ENCODE results near the gene DDHD1. TPM values are rescaled to one million over a fixed set of nuclear protein-coding genes. Genes with fewer than 3 reads are reported as not detected.
"Not testable (repeated sequence)": the region's sequence is repeated elsewhere in the genome, so short reads cannot be mapped to it uniquely, and the experiment has no call there.

The DDHD1 gene
- 10 to 100 TPM; 53.6 to 73.5 TPM for total RNA-seq

DNA sequence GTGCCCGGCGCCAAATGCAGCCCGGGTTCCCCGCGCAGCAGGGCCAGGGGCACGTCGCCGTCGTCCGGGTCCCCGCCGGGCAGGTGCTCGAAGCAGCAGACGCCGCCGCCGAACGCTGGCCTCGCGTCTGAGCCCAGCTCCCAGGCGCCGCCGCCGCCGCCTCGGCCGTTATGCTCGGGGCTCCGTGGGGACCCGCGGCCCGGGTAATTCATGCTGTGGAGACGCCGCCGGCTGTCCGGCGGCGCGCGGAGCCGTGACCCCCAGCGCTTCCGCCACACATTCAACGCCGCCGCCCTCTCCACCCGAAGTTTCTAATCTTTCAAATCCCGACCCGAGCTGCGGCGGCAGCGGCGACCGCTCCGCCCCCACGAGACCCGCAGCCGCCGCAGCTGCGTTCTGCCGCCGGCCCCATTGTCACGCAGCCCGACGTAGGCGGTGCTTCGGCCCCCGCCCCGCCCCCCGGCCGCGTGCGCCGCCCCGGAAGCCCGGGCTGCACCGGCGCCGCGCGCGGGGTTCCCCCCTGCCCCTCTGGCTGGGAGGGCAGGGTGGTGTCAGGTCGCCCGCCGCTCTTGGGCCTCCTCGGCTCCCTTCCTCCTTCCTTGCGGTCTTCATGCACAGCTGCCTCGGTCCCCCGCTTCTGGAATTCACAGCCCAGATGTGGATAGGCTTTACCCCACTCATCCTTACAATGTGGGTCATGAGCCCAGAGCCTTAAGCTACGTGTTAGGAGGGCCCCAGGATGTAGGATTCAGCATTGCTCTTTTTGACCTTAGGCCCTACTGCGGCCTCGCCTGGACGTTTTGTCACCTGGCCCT, at the start of gene DDHD1:
TSS of gene DDHD1 (minus strand) at position 437 of the 815 bp plus-strand sequence. CDS start at position 212, 225 bp downstream.
- Mint-ChIP-seq H3K27me3 (ENCODE audit: low read depth) (no peaks in the 10 kb centered on the region), H3K4me3 (peak within 1 kb of the TSS; percentile 98 to 100), H3K27ac (peak within 1 kb of the TSS; percentile 99), H3K9me3 (no peaks in the 10 kb centered on the region), H3K36me3 (ENCODE audit: insufficient read depth in 2 of 2) (peaks cover 17 to 21% of the 10 kb centered on the region in 2 donors), H3K4me1 (ENCODE audit: low read depth) (peaks cover 41% of the 10 kb centered on the region)
- ATAC-seq (replicated peaks in 1 of 2) (peak; percentile 79 to 82), DNase-seq (peak; percentile 84 to 92)

DNA sequence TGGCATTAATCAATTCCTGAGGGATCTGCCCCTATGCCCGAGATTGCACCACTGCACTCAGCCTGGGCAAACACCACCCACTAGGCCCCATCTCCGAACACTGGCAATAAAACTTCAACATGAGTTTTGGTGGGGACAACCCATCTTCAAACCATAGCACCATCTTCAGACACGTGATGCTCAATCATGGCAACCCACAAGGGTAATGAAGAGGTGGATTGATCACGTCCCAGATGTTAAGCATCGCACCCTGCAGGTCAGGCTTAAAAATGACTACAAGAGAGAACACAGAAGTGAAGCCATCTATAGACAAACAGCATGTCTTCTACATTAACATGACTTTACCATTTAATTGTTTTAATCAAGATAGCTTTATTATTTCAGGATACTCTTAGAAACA, 42.8 kb upstream of the DDHD1 start:
- H3K4me3 Mint-ChIP-seq = no peak overlapping the region
- peaks cover 28% of the 10 kb centered on the region for H3K4me1 Mint-ChIP-seq (ENCODE audit: low read depth)
- DNase-seq = no peak
- H3K9me3 Mint-ChIP-seq = peaks cover 5 to 14% of the 10 kb centered on the region in 2 donors
- H3K27ac Mint-ChIP-seq = no peak overlapping the region
- no peak for ATAC-seq (replicated peaks in 1 of 2)
- peaks cover 4 to 6% of the 10 kb centered on the region in 2 donors for H3K36me3 Mint-ChIP-seq (ENCODE audit: insufficient read depth in 2 of 2)
- H3K27me3 Mint-ChIP-seq (ENCODE audit: low read depth) = no peaks in the 10 kb centered on the region

DNA sequence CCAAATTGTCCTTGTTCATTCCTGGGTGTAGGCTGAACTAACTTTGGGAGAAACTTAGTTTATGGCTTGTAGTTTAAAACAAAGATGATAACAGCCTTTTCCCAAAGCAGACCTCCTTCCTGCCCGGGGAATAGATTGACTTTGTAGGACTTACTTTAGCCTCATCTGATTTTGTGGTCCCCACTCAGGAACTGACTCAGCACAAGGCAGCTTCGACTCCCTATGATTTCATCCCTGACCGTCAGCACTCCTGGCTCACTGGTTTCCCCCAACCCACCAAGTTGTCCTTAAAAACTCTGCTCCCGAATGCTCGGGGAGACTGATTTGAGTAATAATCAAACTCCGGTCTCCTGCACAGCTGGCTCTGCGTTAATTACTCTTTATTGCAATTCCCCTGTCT, 40.1 kb upstream of the DDHD1 start:
- no peaks in the 10 kb centered on the region for H3K27me3 Mint-ChIP-seq (ENCODE audit: low read depth)
- no peak overlapping the region for H3K27ac Mint-ChIP-seq
- peaks cover 41% of the 10 kb centered on the region for H3K4me1 Mint-ChIP-seq (ENCODE audit: low read depth)
- no peak for DNase-seq
- H3K4me3 Mint-ChIP-seq = no peak overlapping the region
- H3K36me3 Mint-ChIP-seq (ENCODE audit: insufficient read depth in 2 of 2) = no peaks in the 10 kb centered on the region
- peaks cover 1 to 5% of the 10 kb centered on the region in 2 donors for H3K9me3 Mint-ChIP-seq
- ATAC-seq (replicated peaks in 1 of 2) = no peak

DNA sequence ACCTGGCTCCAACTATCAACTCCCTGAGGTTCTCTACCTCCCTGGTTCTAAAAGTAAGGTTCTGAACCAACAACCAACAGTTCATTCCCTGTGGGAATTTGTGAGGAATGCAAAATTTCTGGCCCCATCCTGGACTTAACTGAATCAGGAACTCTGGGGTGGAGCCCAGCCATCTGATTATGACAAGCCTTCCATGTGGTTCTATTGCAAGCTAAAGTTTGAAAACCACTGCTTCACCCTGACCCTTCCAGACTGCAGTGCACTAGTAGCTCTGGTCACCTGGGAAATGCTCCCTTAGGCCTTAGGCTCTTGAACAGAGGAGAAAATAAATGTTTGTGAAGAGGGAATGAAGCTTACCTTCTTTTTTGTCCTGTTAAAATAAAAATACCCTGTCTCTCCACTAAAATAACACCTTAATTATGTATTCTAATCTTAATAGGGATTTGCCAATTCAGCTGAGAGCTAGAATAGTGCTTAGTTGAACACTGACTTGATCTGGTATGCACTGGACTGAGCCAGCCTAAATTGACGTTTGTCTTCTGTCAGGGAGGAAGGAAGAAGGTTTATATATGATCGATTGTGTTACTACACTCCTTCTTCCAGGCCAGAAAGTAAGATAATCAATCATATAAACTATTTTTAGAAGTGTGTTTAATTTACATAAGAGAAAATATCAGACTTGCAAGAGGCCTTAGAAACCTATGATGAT, 39.1 kb upstream of the DDHD1 start:
- no peaks in the 10 kb centered on the region for H3K9me3 Mint-ChIP-seq
- no peaks in the 10 kb centered on the region for H3K36me3 Mint-ChIP-seq (ENCODE audit: insufficient read depth in 2 of 2)
- peak overlapping the region; percentile 16 for H3K27ac Mint-ChIP-seq
- DNase-seq (no peak), ATAC-seq (replicated peaks in 1 of 2) (no peak)
- no peaks in the 10 kb centered on the region for H3K27me3 Mint-ChIP-seq (ENCODE audit: low read depth)
- H3K4me3 Mint-ChIP-seq = peak overlapping the region in 1 of 2 donors; percentile 0
- peaks cover 41% of the 10 kb centered on the region for H3K4me1 Mint-ChIP-seq (ENCODE audit: low read depth)

DNA sequence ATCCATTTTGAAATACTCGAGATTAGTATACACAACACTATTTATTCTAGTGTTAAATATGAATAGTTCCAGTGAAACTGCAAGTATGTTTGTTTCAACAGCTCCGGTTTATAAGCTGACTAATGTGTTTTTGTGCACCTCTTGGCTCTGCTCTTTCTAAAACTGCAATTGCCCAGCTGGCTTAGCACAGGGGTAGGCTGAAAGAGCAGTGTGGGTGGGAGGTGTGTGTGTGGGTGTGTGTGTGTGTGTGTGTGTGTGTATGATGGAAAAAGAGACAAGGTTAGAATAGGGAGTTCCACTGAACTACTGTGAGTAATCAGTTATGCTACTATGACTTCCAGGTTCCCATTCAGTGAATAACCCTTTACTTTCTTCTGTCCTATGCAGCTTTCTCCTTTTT, 37.8 kb upstream of the DDHD1 start:
- no peaks in the 10 kb centered on the region for H3K9me3 Mint-ChIP-seq
- ATAC-seq (replicated peaks in 1 of 2) = peak; percentile 96
- H3K27ac Mint-ChIP-seq = peak overlapping the region; percentile 93
- peak overlapping the region; percentile 63 to 77 for H3K4me3 Mint-ChIP-seq
- H3K36me3 Mint-ChIP-seq (ENCODE audit: insufficient read depth in 2 of 2) = no peaks in the 10 kb centered on the region
- peaks cover 49% of the 10 kb centered on the region for H3K4me1 Mint-ChIP-seq (ENCODE audit: low read depth)
- DNase-seq = peak; percentile 72 to 73
- no peaks in the 10 kb centered on the region for H3K27me3 Mint-ChIP-seq (ENCODE audit: low read depth)

DNA sequence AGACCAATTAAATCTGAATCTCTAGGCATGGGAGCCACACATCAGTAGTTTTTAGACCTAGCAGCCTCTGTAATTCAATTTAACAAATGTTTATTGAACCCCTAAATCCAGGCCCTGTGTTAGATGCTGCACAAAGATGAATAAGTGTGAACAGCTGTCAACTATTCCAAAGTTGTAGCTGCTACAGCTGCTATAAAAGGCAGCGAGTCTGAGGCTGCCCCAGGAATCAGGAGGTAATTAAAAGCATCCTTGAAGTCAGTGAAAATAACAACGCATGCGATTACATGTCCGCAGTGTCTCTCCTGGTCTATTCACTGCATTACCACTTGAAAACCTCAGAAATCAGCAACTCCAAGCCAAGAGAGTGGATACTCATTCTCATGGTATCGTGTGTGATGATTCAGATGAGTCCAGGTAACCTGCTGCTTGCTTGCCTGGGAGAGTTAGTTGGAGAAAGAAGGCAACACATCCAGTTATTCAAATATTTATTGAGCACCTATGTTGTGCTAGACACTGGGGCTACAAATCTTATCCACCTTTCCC, 34.9 kb upstream of the DDHD1 start:
- no peak for DNase-seq
- Mint-ChIP-seq H3K27me3 (ENCODE audit: low read depth) (no peaks in the 10 kb centered on the region), H3K27ac (no peak overlapping the region), H3K4me3 (no peak overlapping the region), H3K9me3 (no peaks in the 10 kb centered on the region), H3K36me3 (ENCODE audit: insufficient read depth in 2 of 2) (no peaks in the 10 kb centered on the region), H3K4me1 (ENCODE audit: low read depth) (peaks cover 56% of the 10 kb centered on the region)
- no peak for ATAC-seq (replicated peaks in 1 of 2)

DNA sequence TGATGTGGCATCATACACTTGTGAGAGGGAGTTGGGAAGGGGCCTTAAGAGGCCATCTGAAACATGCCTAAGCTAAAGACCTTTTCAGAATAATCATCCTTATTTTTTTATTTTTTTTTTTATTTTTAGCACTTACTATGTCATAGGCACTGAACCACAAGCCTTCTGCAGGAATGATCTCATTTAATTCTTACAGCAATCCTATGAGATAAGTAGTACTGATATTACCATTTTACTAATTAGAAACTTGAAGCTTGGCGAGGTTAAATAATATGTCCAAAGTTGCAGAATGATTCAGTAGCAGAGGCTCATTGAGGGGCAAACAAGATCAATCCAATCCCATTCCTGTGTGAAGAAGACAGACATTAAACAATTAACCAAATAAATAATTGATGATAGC, 33.4 kb upstream of the DDHD1 start:
- H3K27ac Mint-ChIP-seq = no peak overlapping the region
- H3K4me3 Mint-ChIP-seq = no peak overlapping the region
- peaks cover under 1% of the 10 kb centered on the region in 2 donors for H3K9me3 Mint-ChIP-seq
- DNase-seq (no peak), ATAC-seq (replicated peaks in 1 of 2) (no peak)
- no peaks in the 10 kb centered on the region for H3K27me3 Mint-ChIP-seq (ENCODE audit: low read depth)
- H3K36me3 Mint-ChIP-seq (ENCODE audit: insufficient read depth in 2 of 2) = peaks cover under 1% of the 10 kb centered on the region in 2 donors
- peaks cover 50% of the 10 kb centered on the region for H3K4me1 Mint-ChIP-seq (ENCODE audit: low read depth)

DNA sequence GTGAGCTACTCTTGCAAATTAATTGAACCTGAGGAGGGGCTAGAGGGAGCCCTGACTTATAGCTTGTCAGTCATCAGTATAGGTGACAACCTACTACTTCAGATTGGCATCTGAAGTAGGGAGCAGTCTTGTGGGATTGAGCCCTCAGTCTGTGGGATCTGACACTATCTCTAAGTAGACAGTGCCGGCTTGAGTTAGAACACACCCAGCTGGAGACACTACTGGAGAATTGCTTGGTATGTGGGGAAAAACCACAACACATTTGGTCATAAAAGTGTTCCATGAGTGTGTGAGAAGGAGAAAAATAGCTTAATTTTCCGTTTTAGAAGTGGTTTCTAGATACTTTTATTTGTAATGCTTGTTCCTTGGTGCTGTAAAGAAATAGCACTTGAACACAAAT, 30.5 kb upstream of the DDHD1 start:
- no peaks in the 10 kb centered on the region for H3K27me3 Mint-ChIP-seq (ENCODE audit: low read depth)
- peaks cover 51% of the 10 kb centered on the region for H3K4me1 Mint-ChIP-seq (ENCODE audit: low read depth)
- H3K27ac Mint-ChIP-seq = no peak overlapping the region
- ATAC-seq (replicated peaks in 1 of 2) = no peak
- DNase-seq = no peak
- H3K4me3 Mint-ChIP-seq = no peak overlapping the region
- peaks cover 6% of the 10 kb centered on the region in 2 donors for H3K36me3 Mint-ChIP-seq (ENCODE audit: insufficient read depth in 2 of 2)
- H3K9me3 Mint-ChIP-seq = peaks cover 3 to 6% of the 10 kb centered on the region in 2 donors

DNA sequence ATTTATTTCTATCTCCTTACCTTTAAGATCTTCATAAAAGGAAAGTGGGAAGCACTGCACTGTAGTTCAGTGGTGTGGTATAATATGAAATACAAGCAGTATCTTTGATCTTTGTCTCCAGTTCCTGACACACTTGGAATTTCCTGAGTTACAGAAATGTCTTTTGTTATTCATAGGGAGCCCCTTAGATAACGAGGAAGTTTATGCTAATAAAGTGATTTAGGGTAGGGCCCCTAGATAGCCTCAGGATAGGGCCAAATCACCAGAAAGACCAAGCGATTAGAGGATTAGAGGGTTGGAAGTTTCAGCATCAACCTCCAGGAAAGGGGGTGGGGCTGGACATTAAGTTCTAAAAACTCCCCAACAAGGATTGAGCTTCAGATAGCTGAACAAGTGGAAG, 29.9 kb upstream of the DDHD1 start:
- H3K9me3 Mint-ChIP-seq = peaks cover 3 to 6% of the 10 kb centered on the region in 2 donors
- H3K4me1 Mint-ChIP-seq (ENCODE audit: low read depth) = peaks cover 51% of the 10 kb centered on the region
- ATAC-seq (replicated peaks in 1 of 2) (no peak), DNase-seq (no peak)
- H3K4me3 Mint-ChIP-seq = no peak overlapping the region
- no peaks in the 10 kb centered on the region for H3K27me3 Mint-ChIP-seq (ENCODE audit: low read depth)
- no peak overlapping the region for H3K27ac Mint-ChIP-seq
- H3K36me3 Mint-ChIP-seq (ENCODE audit: insufficient read depth in 2 of 2) = peaks cover 6% of the 10 kb centered on the region in 2 donors

DNA sequence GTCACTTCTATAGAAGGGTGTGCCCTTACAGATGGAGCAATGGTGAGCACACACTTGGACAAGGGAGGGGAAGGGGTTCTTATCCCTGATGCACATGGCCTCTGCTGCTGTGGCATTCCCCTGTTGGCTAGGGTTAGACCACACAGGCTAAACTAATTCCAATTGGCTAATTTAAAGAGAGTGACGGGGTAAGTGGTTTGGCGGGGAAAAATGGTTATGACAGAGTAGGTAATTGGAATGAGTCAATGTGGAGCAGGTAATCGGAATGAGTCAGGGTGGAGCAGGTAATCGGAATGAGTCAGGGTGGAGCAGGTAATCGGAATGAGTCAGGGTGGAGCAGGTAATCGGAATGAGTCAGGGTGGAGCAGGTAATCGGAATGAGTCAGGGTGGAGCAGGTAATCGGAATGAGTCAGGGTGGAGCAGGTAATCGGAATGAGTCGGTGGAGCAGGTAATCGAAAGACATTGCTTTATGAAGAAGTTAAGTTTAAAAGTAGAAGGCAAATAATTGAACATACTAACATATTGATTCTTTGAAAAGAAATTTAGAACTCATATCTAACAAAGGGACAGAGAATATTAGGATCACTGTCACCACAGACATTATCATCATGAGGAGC, 28.4 kb upstream of the DDHD1 start:
- not testable (repeated sequence) for H3K27me3 Mint-ChIP-seq (ENCODE audit: low read depth); H3K9me3 Mint-ChIP-seq; H3K36me3 Mint-ChIP-seq (ENCODE audit: insufficient read depth in 2 of 2)
- Mint-ChIP-seq H3K27ac (peak overlapping the region; percentile 35), H3K4me1 (ENCODE audit: low read depth) (peaks cover 46% of the 10 kb centered on the region), H3K4me3 (peak overlapping the region; percentile 58 to 63)
- DNase-seq (peak; percentile 46 to 63), ATAC-seq (replicated peaks in 1 of 2) (peak; percentile 32 to 39)

DNA sequence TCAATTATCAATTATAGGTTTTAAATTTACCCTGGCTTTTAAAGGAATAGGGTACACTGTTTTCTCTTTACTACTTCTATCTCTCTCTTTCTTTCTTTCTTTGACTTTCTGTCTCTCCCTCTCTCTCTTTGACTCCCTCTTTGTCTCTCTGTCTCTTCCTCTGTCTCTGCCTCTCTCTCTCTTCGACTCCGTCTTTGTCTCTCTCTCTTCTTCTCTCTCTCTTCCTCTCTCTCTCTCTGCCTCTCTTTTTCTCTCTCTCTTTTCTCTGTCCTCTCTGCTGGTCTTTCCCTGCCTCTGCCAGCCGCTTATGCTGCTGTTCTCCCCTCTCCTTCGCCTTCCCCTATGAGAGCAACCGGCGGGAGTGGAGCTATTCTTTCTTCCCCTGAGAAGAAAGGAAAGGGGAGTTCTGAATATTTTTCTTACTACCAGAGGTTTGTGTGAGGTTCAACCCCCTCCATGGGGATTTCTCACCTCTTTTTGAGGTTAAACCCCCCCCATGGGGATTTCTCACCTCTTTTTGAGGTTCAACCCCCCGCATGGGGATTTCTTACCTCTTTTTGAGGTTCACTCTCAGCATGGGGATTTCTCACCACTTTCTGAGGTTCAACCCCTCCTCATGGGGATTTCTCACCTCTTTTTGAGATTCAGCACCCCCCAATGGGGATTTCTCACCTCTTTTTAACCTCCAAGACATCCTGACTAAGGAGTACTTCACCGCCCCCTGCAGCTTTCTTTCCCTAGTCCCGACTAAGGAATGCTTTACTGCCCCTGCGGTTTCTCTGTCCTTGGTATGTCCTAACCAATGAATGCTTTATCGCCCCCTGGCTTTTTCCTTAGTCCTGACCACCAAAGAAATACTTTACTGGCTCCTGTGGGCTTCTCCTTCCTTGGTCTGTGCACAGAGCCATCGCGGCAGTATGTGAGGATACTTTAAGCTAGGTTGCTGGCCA, 27.4 kb upstream of the DDHD1 start:
- Mint-ChIP-seq H3K27ac (peak overlapping the region; percentile 62), H3K36me3 (ENCODE audit: insufficient read depth in 2 of 2) (peaks cover 6% of the 10 kb centered on the region in 2 donors), H3K9me3 (peaks cover 3 to 6% of the 10 kb centered on the region in 2 donors), H3K4me1 (ENCODE audit: low read depth) (peaks cover 40% of the 10 kb centered on the region), H3K27me3 (ENCODE audit: low read depth) (no peaks in the 10 kb centered on the region), H3K4me3 (peak overlapping the region; percentile 58 to 63)
- DNase-seq = peak; percentile 57 to 73
- peak; percentile 75 to 76 for ATAC-seq (replicated peaks in 1 of 2)

DNA sequence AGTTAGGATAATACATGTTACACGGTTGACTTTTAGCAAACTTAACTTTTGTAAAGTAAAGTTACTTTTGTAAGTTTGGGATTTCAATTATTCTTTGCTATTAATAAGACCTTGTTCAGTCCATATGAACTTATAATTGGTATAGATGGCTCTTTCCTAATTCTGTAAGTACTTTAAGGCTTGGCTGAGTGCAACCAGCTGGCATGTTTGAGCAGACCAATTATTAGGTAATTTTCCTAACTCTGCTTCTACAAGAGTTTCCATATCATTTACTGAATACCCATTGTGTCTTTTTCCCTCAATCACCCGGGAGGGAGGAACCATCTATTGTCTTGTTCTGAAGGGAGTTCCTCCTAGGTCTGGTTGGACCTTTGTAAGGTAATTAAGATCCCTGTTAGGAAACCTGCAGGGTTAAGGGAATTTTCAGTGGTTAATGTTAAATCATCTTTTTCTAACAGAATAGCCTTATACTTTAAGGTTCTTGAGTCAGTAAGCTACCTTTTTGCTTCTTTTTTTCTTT, 26.4 kb upstream of the DDHD1 start:
- H3K27ac Mint-ChIP-seq; ATAC-seq (replicated peaks in 1 of 2); DNase-seq; H3K27me3 Mint-ChIP-seq (ENCODE audit: low read depth); H3K4me3 Mint-ChIP-seq; H3K36me3 Mint-ChIP-seq (ENCODE audit: insufficient read depth in 2 of 2); H3K9me3 Mint-ChIP-seq: not testable (repeated sequence)
- H3K4me1 Mint-ChIP-seq (ENCODE audit: low read depth) = peaks cover 40% of the 10 kb centered on the region
